Hepatic stellate cell (primary cell): ENCODE results near the gene KRT86.

Experiments
- DNase-seq: peaks from one replicate; pipeline ENCODE4 v3.0.0; 2011; ENCODE audit warnings: low spot score

Gene KRT86

GRCh38 chr12:52356762-52357580, 82.5 kb downstream of the KRT86 start:
- no peak for DNase-seq
